ENCODE results near the gene QSER1.

GRCh38 chr11:32881286-32881685 is 11.3 kb upstream of the QSER1 start:
- TF ChIP-seq GABPA (tag; conservative IDR thresholded peaks at IDR 0.05; ENCODE audit: low read depth) (no peak), ZNF75A (CRISPR knock-in tag; IDR thresholded peaks at IDR 0.05) (no peak)
